ENCODE data around the gene ZIC5.

Gene ZIC5

DNA sequence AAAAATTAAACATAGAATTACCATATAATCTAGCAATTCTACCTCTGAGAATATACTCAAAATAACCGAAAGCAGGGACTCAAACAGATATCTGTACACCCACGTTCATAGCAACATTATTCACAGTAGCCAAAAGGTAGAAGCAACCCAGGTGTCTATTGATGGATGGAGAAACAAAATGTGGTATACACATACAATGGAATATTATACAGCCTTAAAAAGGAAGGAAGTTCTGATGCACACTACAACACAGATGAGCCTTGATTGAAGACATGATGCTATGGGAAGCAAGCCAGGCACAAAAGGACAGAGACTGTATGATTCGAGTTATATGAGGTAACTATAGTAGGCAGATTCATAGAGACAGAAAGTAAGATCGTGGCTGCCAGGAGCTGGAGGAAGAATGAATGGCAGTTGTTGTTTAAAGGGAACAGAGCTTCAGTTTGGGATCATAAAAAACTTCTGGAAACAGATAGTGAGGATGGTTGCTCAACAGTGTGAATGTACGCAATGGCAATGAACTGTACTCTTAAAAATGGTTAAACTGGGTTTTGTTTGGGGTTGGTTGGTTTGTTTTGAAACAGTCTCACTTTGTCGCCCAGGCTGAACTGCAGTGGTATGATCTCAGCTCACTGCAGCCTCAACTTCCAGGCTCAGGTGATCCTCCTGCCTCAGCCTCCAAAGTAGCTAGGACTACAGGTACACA, 47.5 kb downstream of the ZIC5 start:
- Histone ChIP-seq H2AFZ (ENCODE audit: low read depth, low read length, severe bottlenecking) (no peak overlapping the region), H3K36me3 (ENCODE audit: low read length) (no peaks in the 10 kb centered on the region), H3K9me2 (replicated peaks; ENCODE audit: insufficient read depth, low read length) (no peaks in the 10 kb centered on the region), H3F3A (ENCODE audit: insufficient read depth) (no peaks in the 10 kb centered on the region), H4K20me1 (ENCODE audit: low read depth, low read length) (no peaks in the 10 kb centered on the region), H3K27me3 (ENCODE audit: low read length) (no peaks in the 10 kb centered on the region), H3K4me3 (ENCODE audit: insufficient read depth, low read length, poor library complexity, severe bottlenecking) (no peak overlapping the region), H3K9me3 (ENCODE audit: insufficient read depth, low read length) (no peaks in the 10 kb centered on the region), H3K9ac (ENCODE audit: low read length) (no peak overlapping the region), H3K79me2 (ENCODE audit: insufficient read depth, low read length) (no peaks in the 10 kb centered on the region), H3K4me2 (ENCODE audit: low read depth, low read length, poor library complexity, severe bottlenecking) (no peak overlapping the region), H3K27ac (ENCODE audit: low read depth, low read length) (no peak overlapping the region)
- TF ChIP-seq, protein P1, sequence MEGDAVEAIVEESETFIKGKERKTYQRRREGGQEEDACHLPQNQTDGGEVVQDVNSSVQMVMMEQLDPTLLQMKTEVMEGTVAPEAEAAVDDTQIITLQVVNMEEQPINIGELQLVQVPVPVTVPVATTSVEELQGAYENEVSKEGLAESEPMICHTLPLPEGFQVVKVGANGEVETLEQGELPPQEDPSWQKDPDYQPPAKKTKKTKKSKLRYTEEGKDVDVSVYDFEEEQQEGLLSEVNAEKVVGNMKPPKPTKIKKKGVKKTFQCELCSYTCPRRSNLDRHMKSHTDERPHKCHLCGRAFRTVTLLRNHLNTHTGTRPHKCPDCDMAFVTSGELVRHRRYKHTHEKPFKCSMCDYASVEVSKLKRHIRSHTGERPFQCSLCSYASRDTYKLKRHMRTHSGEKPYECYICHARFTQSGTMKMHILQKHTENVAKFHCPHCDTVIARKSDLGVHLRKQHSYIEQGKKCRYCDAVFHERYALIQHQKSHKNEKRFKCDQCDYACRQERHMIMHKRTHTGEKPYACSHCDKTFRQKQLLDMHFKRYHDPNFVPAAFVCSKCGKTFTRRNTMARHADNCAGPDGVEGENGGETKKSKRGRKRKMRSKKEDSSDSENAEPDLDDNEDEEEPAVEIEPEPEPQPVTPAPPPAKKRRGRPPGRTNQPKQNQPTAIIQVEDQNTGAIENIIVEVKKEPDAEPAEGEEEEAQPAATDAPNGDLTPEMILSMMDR (IDR thresholded peaks at IDR 0.05; ENCODE audit: insufficient read depth, low read length, poor library complexity, severe bottlenecking) = no peak
- TF ChIP-seq EZH2phosphoT487 (conservative IDR thresholded peaks at IDR 0.05; ENCODE audit: low read length) = no peak

DNA sequence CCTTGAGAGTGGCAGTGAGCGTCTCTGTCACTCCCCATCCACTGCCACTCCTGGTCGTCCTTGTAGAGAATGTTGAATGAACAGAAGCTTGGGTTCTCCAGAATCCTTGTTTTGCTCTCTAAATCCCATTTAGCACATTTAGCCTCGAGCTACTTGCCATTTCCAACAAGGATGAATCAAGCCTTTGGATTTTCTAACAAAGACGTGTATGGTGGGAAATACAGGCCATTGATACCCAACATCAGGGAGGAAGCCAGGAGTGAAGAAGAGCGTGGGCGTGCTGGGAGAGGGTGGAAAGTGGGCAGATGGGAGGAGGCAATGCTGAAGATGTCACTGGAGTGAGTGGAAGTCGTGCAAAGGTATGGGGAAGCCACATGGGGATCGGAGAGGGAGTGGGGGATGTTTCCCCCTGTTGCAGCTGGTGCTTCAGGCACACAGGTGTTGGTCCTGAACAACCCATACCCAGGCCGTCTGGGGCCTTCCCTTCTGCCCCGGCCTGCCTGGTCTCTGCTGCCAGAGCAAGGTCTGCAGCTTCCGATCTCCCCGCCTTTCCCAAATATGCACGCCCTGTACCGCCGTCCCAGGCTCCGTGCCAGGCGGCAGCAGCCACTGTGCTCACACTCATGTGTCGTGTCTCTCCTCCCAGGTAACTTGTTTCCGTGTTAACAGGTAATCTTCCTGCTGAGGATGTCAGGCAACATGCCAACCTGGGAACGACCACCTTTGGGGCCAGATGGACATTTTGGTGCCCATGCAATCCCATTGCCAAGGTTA, 48.7 kb downstream of the ZIC5 start:
- no peak overlapping the region for H3K4me2 ChIP-seq (ENCODE audit: low read depth, low read length, poor library complexity, severe bottlenecking)
- H3K27me3 ChIP-seq (ENCODE audit: low read length) = no peaks in the 10 kb centered on the region
- no peak overlapping the region for H3K9ac ChIP-seq (ENCODE audit: low read length)
- H4K20me1 ChIP-seq (ENCODE audit: low read depth, low read length) = no peaks in the 10 kb centered on the region
- no peak for TF ChIP-seq EZH2phosphoT487 (conservative IDR thresholded peaks at IDR 0.05; ENCODE audit: low read length)
- TF ChIP-seq, protein P1 (IDR thresholded peaks at IDR 0.05; ENCODE audit: insufficient read depth, low read length, poor library complexity, severe bottlenecking) = no peak
- no peak overlapping the region for H2AFZ ChIP-seq (ENCODE audit: low read depth, low read length, severe bottlenecking)
- no peaks in the 10 kb centered on the region for H3K36me3 ChIP-seq (ENCODE audit: low read length)
- no peaks in the 10 kb centered on the region for H3K9me2 ChIP-seq (replicated peaks; ENCODE audit: insufficient read depth, low read length)
- no peaks in the 10 kb centered on the region for H3K79me2 ChIP-seq (ENCODE audit: insufficient read depth, low read length)
- H3K9me3 ChIP-seq (ENCODE audit: insufficient read depth, low read length) = no peaks in the 10 kb centered on the region
- H3K27ac ChIP-seq (ENCODE audit: low read depth, low read length) = no peak overlapping the region
- H3K4me3 ChIP-seq (ENCODE audit: insufficient read depth, low read length, poor library complexity, severe bottlenecking) = no peak overlapping the region
- no peaks in the 10 kb centered on the region for H3F3A ChIP-seq (ENCODE audit: insufficient read depth)

DNA sequence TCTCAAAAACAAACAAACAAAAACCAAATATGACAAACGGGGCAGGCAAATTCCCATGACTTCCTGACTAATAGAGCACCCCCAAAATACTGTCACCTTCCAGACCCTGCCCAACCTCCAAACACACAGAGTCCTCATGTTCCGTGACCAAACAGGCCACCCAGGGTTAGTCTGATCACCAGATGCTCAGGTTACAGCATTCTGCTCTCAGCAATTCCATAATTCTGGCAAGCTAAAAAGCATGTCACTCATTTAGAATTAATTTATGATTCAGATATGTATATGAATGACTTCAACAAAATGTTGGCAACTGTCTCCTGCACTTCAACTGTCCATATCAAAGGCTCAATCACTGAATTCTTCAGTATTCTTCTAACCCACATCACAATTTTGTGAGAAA, 52.4 kb downstream of the ZIC5 start:
- H3K27me3 ChIP-seq (ENCODE audit: low read length) = no peaks in the 10 kb centered on the region
- no peak overlapping the region for H3K4me3 ChIP-seq (ENCODE audit: insufficient read depth, low read length, poor library complexity, severe bottlenecking)
- no peaks in the 10 kb centered on the region for H3K9me3 ChIP-seq (ENCODE audit: insufficient read depth, low read length)
- TF ChIP-seq, protein P1 (IDR thresholded peaks at IDR 0.05; ENCODE audit: insufficient read depth, low read length, poor library complexity, severe bottlenecking) = no peak
- no peak overlapping the region for H3K9ac ChIP-seq (ENCODE audit: low read length)
- H3F3A ChIP-seq (ENCODE audit: insufficient read depth) = no peaks in the 10 kb centered on the region
- H3K36me3 ChIP-seq (ENCODE audit: low read length) = no peaks in the 10 kb centered on the region
- no peaks in the 10 kb centered on the region for H4K20me1 ChIP-seq (ENCODE audit: low read depth, low read length)
- H3K27ac ChIP-seq (ENCODE audit: low read depth, low read length) = no peak overlapping the region
- H3K9me2 ChIP-seq (replicated peaks; ENCODE audit: insufficient read depth, low read length) = no peaks in the 10 kb centered on the region
- no peak overlapping the region for H2AFZ ChIP-seq (ENCODE audit: low read depth, low read length, severe bottlenecking)
- H3K79me2 ChIP-seq (ENCODE audit: insufficient read depth, low read length) = no peaks in the 10 kb centered on the region
- H3K4me2 ChIP-seq (ENCODE audit: low read depth, low read length, poor library complexity, severe bottlenecking) = no peak overlapping the region
